ENCODE results near the gene RAPGEF2. TPM values are rescaled to one million over a fixed set of nuclear protein-coding genes. Genes with fewer than 3 reads are reported as not detected.

The RAPGEF2 gene
- total and polyA plus RNA-seq, 2 of the 8 experiments (the other 6 are each of a cell fraction or from before 2014, with no cell fraction given) = 24.4 to 48.6 TPM

- H3K23me2 ChIP-seq (ENCODE audit: low read depth, low read length) = no peaks in the 10 kb centered on the region; the same call in 1 of the 2 replicates
- FAIRE-seq = no peak
Observed at GRCh38 chr4:159281771-159282170, 178.9 kb downstream of the RAPGEF2 start.

More at GRCh38 chr4:159281771-159282170, 178.9 kb downstream of the RAPGEF2 start:
- ChIA-PET CTCF (ENCODE audit: partially characterized antibody) (interaction anchor here (1.2 to 1.6 kb wide), 3 partner anchors 10 to 35 kb away, joined by 4 to 7 read pairs (median 5); no protein-coding TSS in a partner anchor), POLR2A (ENCODE audit: partially characterized antibody) (no interaction called here)
- H3K23ac ChIP-seq (ENCODE audit: insufficient read length) = no peak overlapping the region
- no peak overlapping the region for H4K91ac ChIP-seq (replicated peaks; ENCODE audit: insufficient read length, low read length)
- H2BK12ac ChIP-seq (ENCODE audit: low read depth, low read length) = no peak overlapping the region
- no peak overlapping the region for H3K18ac ChIP-seq (ENCODE audit: extremely low read depth, low read length)
- no peak overlapping the region for H4K8ac ChIP-seq (ENCODE audit: extremely low read depth, insufficient read depth, low read length)
- no peaks in the 10 kb centered on the region for H3K9me3 ChIP-seq (ENCODE audit: insufficient read depth in 2 of 2, low read depth in 1 of 2, low read length in 1 of 2)
- no peaks in the 10 kb centered on the region; a peak in 2 of 4 replicates for H3K79me2 ChIP-seq (ENCODE audit: control insufficient read depth in 1 of 2, insufficient read depth in 2 of 2, low read length in 2 of 2)
- H3K9ac ChIP-seq (replicated peaks in 1 of 4; ENCODE audit: extremely low read depth in 1 of 4, low read depth in 3 of 4, low read length in 3 of 4) = no peak overlapping the region
- no peak overlapping the region for H3K4me3 ChIP-seq (ENCODE audit: extremely low read depth in 1 of 4, insufficient read depth in 2 of 4, low read depth in 3 of 4, low read length in 4 of 4)
- no peak overlapping the region for H2BK15ac ChIP-seq (ENCODE audit: low read length)
- no peaks in the 10 kb centered on the region for H3K36me3 ChIP-seq (ENCODE audit: control insufficient read depth in 2 of 4, insufficient read depth in 4 of 4, low read length in 3 of 4)
- H4K20me1 ChIP-seq (replicated peaks in 1 of 2; ENCODE audit: control insufficient read depth in 1 of 2, insufficient read depth in 2 of 2, low read length in 2 of 2) = peaks cover 0 to 2% of the 10 kb centered on the region in 2 experiments
- DNase-seq (ENCODE audit: low read depth in 1 of 2, low spot score in 2 of 2) = no peak
- no peak overlapping the region for H2BK5ac ChIP-seq (ENCODE audit: low read depth, low read length)
- H3K79me1 ChIP-seq (ENCODE audit: low read depth, low read length) = no peaks in the 10 kb centered on the region
- H2BK20ac ChIP-seq (ENCODE audit: low read length) = no peak overlapping the region
- no peak overlapping the region for H4K5ac ChIP-seq (ENCODE audit: insufficient read length, low read depth, low read length)
- H3K4me1 ChIP-seq (replicated peaks in 1 of 4; ENCODE audit: control insufficient read depth in 3 of 4, insufficient read depth in 4 of 4, low read length in 3 of 4) = peaks cover 0 to 5% (median 1%) of the 10 kb centered on the region in 4 experiments; a peak in 2 of 7 replicates
- H3K27me3 ChIP-seq (replicated peaks in 1 of 4; ENCODE audit: control insufficient read depth in 3 of 4, extremely low read depth in 1 of 4, insufficient read depth in 3 of 4, low read length in 3 of 4) = no peaks in the 10 kb centered on the region
- no peak overlapping the region for H2AK5ac ChIP-seq (ENCODE audit: low read depth, low read length)
- no peak overlapping the region for H3K4ac ChIP-seq (replicated peaks; ENCODE audit: insufficient read length, low read depth, low read length)
- no peak overlapping the region for H3K56ac ChIP-seq (replicated peaks; ENCODE audit: insufficient read length, low read depth, low read length)
- WGBS, 2 experiments (ENCODE audit: extremely low coverage in 1 of 2, insufficient coverage in 1 of 2, insufficient read length in 1 of 2, insufficient replicate concordance in 2 of 2, low coverage in 1 of 2, low lambda C conversion rate in 2 of 2, missing lambda C conversion rate in 1 of 2) = 94% methylated on average over 2 of the region's 2 CpGs; no CpG with 5 or more reads in 1 of the 2 experiments
- TF ChIP-seq TAF1 (IDR thresholded peaks at IDR 0.05; ENCODE audit: low read depth, low read length) = no peak
- TF ChIP-seq RAD21 (IDR thresholded peaks at IDR 0.05 in 1 of 2, conservative IDR thresholded peaks at IDR 0.05 in 1 of 2; ENCODE audit: low read depth in 2 of 2, low read length in 2 of 2) = no peak
- TF ChIP-seq MAFK (IDR thresholded peaks at IDR 0.05; ENCODE audit: low read depth, low read length) = no peak
- no peak for TF ChIP-seq ATF2 (IDR thresholded peaks at IDR 0.05; ENCODE audit: low read length)
- no peak for TF ChIP-seq TEAD4 (IDR thresholded peaks at IDR 0.05; ENCODE audit: low read depth, low read length)
- no peak for TF ChIP-seq SIN3A (conservative IDR thresholded peaks at IDR 0.05 in 1 of 2, IDR thresholded peaks at IDR 0.05 in 1 of 2; ENCODE audit: low read depth in 1 of 2, low read length in 2 of 2)
- TF ChIP-seq RBBP5 (IDR thresholded peaks at IDR 0.05; ENCODE audit: borderline replicate concordance, low read depth, low read length) = no peak
- TF ChIP-seq GTF2F1 (IDR thresholded peaks at IDR 0.05; ENCODE audit: borderline replicate concordance, low read depth, low read length) = no peak
- TF ChIP-seq POU5F1 (IDR thresholded peaks at IDR 0.05; ENCODE audit: low read depth, low read length) = no peak
- TF ChIP-seq NRF1 (IDR thresholded peaks at IDR 0.05; ENCODE audit: low read depth, low read length) = no peak
- no peak overlapping the region for H3K14ac ChIP-seq (ENCODE audit: insufficient read length)
- H3K4me2 ChIP-seq (ENCODE audit: insufficient read depth in 1 of 2, low read depth in 2 of 2, low read length in 2 of 2) = no peak overlapping the region
- no peak overlapping the region for H2BK120ac ChIP-seq (replicated peaks; ENCODE audit: low read depth, low read length)
- H2AFZ ChIP-seq (ENCODE audit: low read length) = no peak overlapping the region
- H3K27ac ChIP-seq (ENCODE audit: low read depth, low read length) = no peak overlapping the region

All from H1 (cell line).